Neural progenitor cell (in vitro differentiated cells): ENCODE data around the gene NADSYN1.

Experiments
- EZH2 ChIP-seq: fragments of 200-600 bp; sonication (generic); IDR thresholded peaks from 2 replicates; pipeline ENCODE4 v1.6.1; 2017; ENCODE audit warnings: antibody characterized with exemption, mild to moderate bottlenecking, moderate library complexity
- TF ChIP-seq, protein P1 (sequence below): fragments of 200-600 bp; sonication (generic); IDR thresholded peaks from 2 replicates; pipeline ENCODE4 v1.5.1; 2017; ENCODE audit warnings: antibody characterized with exemption, mild to moderate bottlenecking

GRCh38 chr11:71491531-71491930 is 38.5 kb downstream of the NADSYN1 start:
- TF ChIP-seq, protein P1, sequence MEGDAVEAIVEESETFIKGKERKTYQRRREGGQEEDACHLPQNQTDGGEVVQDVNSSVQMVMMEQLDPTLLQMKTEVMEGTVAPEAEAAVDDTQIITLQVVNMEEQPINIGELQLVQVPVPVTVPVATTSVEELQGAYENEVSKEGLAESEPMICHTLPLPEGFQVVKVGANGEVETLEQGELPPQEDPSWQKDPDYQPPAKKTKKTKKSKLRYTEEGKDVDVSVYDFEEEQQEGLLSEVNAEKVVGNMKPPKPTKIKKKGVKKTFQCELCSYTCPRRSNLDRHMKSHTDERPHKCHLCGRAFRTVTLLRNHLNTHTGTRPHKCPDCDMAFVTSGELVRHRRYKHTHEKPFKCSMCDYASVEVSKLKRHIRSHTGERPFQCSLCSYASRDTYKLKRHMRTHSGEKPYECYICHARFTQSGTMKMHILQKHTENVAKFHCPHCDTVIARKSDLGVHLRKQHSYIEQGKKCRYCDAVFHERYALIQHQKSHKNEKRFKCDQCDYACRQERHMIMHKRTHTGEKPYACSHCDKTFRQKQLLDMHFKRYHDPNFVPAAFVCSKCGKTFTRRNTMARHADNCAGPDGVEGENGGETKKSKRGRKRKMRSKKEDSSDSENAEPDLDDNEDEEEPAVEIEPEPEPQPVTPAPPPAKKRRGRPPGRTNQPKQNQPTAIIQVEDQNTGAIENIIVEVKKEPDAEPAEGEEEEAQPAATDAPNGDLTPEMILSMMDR, result no peak
- TF ChIP-seq EZH2, result no peak
